Tibial artery (tissue), 4 donors: ENCODE results near the gene UGT1A10.
"Not testable (repeated sequence)": the region's sequence is repeated elsewhere in the genome, so short reads cannot be mapped to it uniquely, and the experiment has no call there.

Experiments used
- DNase-seq, 2 donors: peaks; one replicate each; pipeline ENCODE4 v3.0.0-alpha.2; 2019
- H3K27ac ChIP-seq, 2 donors: fragments of 200-600 bp; sonication (generic) in 1 of 2; 1 replicate in 1 of 2; 2 replicates in 1 of 2; pipeline ENCODE4 v1.5.1; 2018 to 2019; ENCODE audit warnings: mild to moderate bottlenecking in 1 of 2
- H3K27me3 ChIP-seq, 2 donors: fragments of 200-600 bp; sonication (generic) in 1 of 2; one replicate each; pipeline versions ENCODE4 v1.5.1 to v1.6.0; 2016 to 2019
- H3K36me3 ChIP-seq, 3 donors: fragments of 200-600 bp; sonication (generic) in 2 of 3; one replicate each; pipeline ENCODE4 v1.5.1; 2016 to 2019; ENCODE audit warnings: mild to moderate bottlenecking in 2 of 3
- H3K4me1 ChIP-seq, 4 donors: fragments of 200-600 bp; sonication (generic) in 2 of 4; 1 replicate in 3 of 4; 2 replicates in 1 of 4; pipeline ENCODE4 v1.5.1; 2016 to 2019
- H3K4me3 ChIP-seq, 2 donors: fragments of 200-600 bp; sonication (generic) in 1 of 2; 1 replicate in 1 of 2; 2 replicates in 1 of 2; pipeline ENCODE4 v1.5.1; 2018 to 2019; ENCODE audit warnings: mild to moderate bottlenecking in 2 of 2
- H3K9me3 ChIP-seq, 3 donors: fragments of 200-600 bp; sonication (generic) in 1 of 3; one replicate each; pipeline ENCODE4 v1.5.1; 2016 to 2019
- CTCF ChIP-seq, 2 experiments: fragments of 200-600 bp in 1 of 2; fragments of 450-650 bp in 1 of 2; IDR thresholded peaks; one replicate each; pipeline ENCODE4 v1.5.1; 2017 to 2019; ENCODE audit warnings: antibody characterized with exemption in 2 of 2, mild to moderate bottlenecking in 1 of 2, moderate library complexity in 1 of 2
- intact Hi-C: fragments of 100-400 bp; cut with DNase I; formaldehyde crosslinking; loops from one replicate; pipeline ENCODE4 v1.15.0; 2023; ENCODE audit warnings: low total_unique reads

UGT1A10 gene

GRCh38 chr2:233636306-233636705 lies at the start of gene UGT1A10:
Gene UGT1A10 (plus strand): TSS chr2:233636448. CDS start chr2:233636523, 75 bp downstream.
- H3K27me3 ChIP-seq, H3K4me3 ChIP-seq, H3K36me3 ChIP-seq, H3K9me3 ChIP-seq, H3K27ac ChIP-seq, intact Hi-C loops, H3K4me1 ChIP-seq, DNase-seq: not testable (repeated sequence)

- no peak overlapping the region for H3K27ac ChIP-seq
- H3K9me3 ChIP-seq = no peaks in the 10 kb centered on the region
- DNase-seq = no peak
- no peaks in the 10 kb centered on the region for H3K36me3 ChIP-seq
- H3K27me3 ChIP-seq = peaks cover 0 to 3% of the 10 kb centered on the region in 2 donors
- no peak for TF ChIP-seq CTCF (IDR thresholded peaks at IDR 0.05)
- no peak overlapping the region for H3K4me3 ChIP-seq
- no peaks in the 10 kb centered on the region for H3K4me1 ChIP-seq
- intact Hi-C loops = no loop called here
Observed at GRCh38 chr2:233588400-233588799, 47.8 kb upstream of the UGT1A10 start.

DNA sequence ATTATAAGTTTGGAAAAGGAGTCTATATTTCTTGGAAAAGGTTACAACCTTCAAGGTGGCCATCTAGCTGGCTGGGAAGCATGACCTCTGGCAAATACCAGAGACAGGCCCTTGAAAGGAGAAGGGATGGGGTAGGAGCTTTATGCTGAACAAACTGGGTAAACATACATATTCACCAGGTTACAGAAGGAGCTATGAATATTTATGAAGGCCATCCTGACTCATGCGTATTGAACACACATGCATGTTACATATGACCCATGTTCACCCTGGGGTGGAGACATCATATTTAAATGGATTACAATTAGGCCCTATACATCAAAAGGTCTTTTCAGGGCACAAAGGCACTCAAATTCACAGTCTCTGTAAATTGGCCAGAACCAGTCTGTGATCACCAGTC lies 43.5 kb upstream of the UGT1A10 start:
- H3K4me1 ChIP-seq, intact Hi-C loops, DNase-seq, H3K27ac ChIP-seq, H3K36me3 ChIP-seq, H3K4me3 ChIP-seq, H3K9me3 ChIP-seq, H3K27me3 ChIP-seq: not testable (repeated sequence)

- Histone ChIP-seq H3K36me3 (no peaks in the 10 kb centered on the region), H3K27me3 (no peaks in the 10 kb centered on the region), H3K4me3 (no peak overlapping the region), H3K9me3 (no peaks in the 10 kb centered on the region), H3K27ac (no peak overlapping the region), H3K4me1 (no peaks in the 10 kb centered on the region)
- intact Hi-C loops = no loop called here
- DNase-seq = no peak
- no peak for TF ChIP-seq CTCF (IDR thresholded peaks at IDR 0.05)
Observed at GRCh38 chr2:233593201-233593600, 43.0 kb upstream of the UGT1A10 start.

GRCh38 chr2:233597522-233597921 lies 38.7 kb upstream of the UGT1A10 start:
- Histone ChIP-seq H3K36me3 (no peaks in the 10 kb centered on the region), H3K9me3 (no peaks in the 10 kb centered on the region), H3K4me3 (no peak overlapping the region), H3K4me1 (no peaks in the 10 kb centered on the region), H3K27ac (no peak overlapping the region), H3K27me3 (no peaks in the 10 kb centered on the region)
- intact Hi-C loops = no loop called here
- TF ChIP-seq CTCF (IDR thresholded peaks at IDR 0.05) = no peak
- no peak for DNase-seq

DNA sequence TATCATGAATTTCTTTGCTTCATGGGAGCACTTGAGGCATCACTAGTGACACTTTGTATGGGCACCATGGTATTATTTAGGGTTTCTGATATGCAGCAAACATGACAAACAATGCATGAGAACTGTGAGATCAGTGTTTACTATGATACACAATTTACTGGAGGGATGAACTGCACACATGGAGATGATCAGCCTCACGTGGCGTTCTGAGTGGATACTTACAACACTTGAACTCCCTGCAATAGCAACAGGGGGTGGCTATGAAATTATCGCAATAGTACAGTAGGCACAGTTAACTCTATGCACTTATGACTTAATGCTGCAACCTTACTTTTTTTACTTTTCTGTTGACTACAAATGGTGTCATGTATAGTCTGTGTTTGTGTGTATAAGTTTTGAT lies 37.3 kb upstream of the UGT1A10 start:
- Histone ChIP-seq H3K27ac (no peak overlapping the region), H3K36me3 (no peaks in the 10 kb centered on the region), H3K4me3 (no peak overlapping the region), H3K9me3 (no peaks in the 10 kb centered on the region), H3K4me1 (no peaks in the 10 kb centered on the region), H3K27me3 (no peaks in the 10 kb centered on the region)
- no peak for DNase-seq
- intact Hi-C loops = no loop called here
- no peak for TF ChIP-seq CTCF (IDR thresholded peaks at IDR 0.05)

GRCh38 chr2:233600386-233600785 lies 35.9 kb upstream of the UGT1A10 start:
- TF ChIP-seq CTCF (IDR thresholded peaks at IDR 0.05) = no peak
- Histone ChIP-seq H3K27me3 (no peaks in the 10 kb centered on the region), H3K4me1 (no peaks in the 10 kb centered on the region), H3K4me3 (no peak overlapping the region), H3K9me3 (no peaks in the 10 kb centered on the region), H3K36me3 (no peaks in the 10 kb centered on the region), H3K27ac (no peak overlapping the region)
- no peak for DNase-seq
- intact Hi-C loops = no loop called here
